Measurements from ENCODE around the gene BTBD1.

DNA sequence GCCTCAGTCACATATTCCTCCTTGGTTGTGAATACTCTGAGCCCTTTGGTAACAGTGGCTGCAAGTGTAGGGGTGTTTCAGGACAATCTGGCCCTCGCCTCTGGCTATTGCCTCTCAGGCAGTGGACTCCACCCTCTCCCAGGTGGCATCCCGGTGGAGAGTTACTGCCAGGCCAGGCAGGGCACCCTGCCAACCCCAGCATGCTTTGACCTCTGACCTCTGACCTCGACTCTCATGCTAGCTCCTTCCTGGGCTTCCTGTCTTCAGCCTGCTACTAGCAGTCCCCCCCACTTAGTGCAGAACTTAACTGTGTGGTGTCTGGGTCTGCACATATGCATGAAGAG, 45.9 kb upstream of the BTBD1 start:
- TF ChIP-seq EZH2 (IDR thresholded peaks at IDR 0.05; ENCODE audit: low read length, unreplicated experiment), result no peak
- TF ChIP-seq, protein P1, sequence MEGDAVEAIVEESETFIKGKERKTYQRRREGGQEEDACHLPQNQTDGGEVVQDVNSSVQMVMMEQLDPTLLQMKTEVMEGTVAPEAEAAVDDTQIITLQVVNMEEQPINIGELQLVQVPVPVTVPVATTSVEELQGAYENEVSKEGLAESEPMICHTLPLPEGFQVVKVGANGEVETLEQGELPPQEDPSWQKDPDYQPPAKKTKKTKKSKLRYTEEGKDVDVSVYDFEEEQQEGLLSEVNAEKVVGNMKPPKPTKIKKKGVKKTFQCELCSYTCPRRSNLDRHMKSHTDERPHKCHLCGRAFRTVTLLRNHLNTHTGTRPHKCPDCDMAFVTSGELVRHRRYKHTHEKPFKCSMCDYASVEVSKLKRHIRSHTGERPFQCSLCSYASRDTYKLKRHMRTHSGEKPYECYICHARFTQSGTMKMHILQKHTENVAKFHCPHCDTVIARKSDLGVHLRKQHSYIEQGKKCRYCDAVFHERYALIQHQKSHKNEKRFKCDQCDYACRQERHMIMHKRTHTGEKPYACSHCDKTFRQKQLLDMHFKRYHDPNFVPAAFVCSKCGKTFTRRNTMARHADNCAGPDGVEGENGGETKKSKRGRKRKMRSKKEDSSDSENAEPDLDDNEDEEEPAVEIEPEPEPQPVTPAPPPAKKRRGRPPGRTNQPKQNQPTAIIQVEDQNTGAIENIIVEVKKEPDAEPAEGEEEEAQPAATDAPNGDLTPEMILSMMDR (conservative IDR thresholded peaks at IDR 0.05; ENCODE audit: low read depth, low read length), result no peak
- TF ChIP-seq EZH2phosphoT487 (IDR thresholded peaks at IDR 0.05; ENCODE audit: borderline replicate concordance, low read length), result no peak
